Body of pancreas (tissue), 4 donors: ENCODE data around the gene ZNF681.

ENCODE experiments used
- CTCF ChIP-seq, 7 experiments: fragments of 450-650 bp in 4 of 7; fragments of 200-600 bp in 3 of 7; sonication (generic) in 3 of 7; IDR thresholded peaks; one replicate each; pipeline ENCODE4 v1.5.1; 2016 to 2019; ENCODE audit warnings: antibody characterized with exemption in 7 of 7
- POLR2A ChIP-seq, 3 donors: fragments of 450-650 bp; IDR thresholded peaks; one replicate each; pipeline ENCODE4 v1.6.1; 2016; ENCODE audit warnings: antibody characterized with exemption in 3 of 3, mild to moderate bottlenecking in 2 of 3

GRCh38 chr19:23698711-23699520, 59.8 kb downstream of the ZNF681 start:
- TF ChIP-seq CTCF (IDR thresholded peaks at IDR 0.05) (no peak), POLR2A (IDR thresholded peaks at IDR 0.05) (no peak)
